Measurements from ENCODE around the gene CDH16.

DNA sequence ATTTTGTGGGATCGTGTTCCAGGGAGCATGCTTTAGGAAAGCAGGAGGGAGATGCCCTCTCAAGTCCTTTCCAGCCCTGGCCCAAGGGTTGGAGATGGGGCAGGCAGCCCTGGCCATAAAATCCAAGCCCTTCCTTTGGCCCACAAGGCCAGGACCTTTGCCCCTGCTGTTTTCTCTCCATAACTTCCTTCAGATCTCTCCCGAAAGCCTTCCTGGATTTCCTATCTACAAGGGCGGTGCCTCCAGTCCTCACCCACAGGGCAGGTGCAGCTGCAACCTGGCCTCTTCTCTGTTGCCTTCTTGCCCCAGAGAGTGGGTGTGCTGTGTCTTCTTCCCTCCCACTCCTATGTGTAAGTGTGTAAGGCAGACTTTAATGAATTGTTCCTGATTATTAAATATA, 46.8 kb downstream of the CDH16 start:
- TF ChIP-seq CTCF (conservative IDR thresholded peaks at IDR 0.05; ENCODE audit: low read depth in 2 of 2) (no peak), POLR2AphosphoS5 (IDR thresholded peaks at IDR 0.05; ENCODE audit: low read depth) (no peak), EZH2phosphoT487 (IDR thresholded peaks at IDR 0.05; ENCODE audit: unreplicated experiment) (no peak), REST (IDR thresholded peaks at IDR 0.05; ENCODE audit: unreplicated experiment) (no peak), EZH2 (IDR thresholded peaks at IDR 0.05; ENCODE audit: low read depth, unreplicated experiment) (no peak)

Data from GM23338 (cell line).